ENCODE results near the gene AK2. TPM values are rescaled to one million over a fixed set of nuclear protein-coding genes. Genes with fewer than 3 reads are reported as not detected.
"Not testable (repeated sequence)": the region's sequence is repeated elsewhere in the genome, so short reads cannot be mapped to it uniquely, and the experiment has no call there.

The AK2 gene
- total RNA-seq, 1 donor from 2014 or later = 126 TPM

GRCh38 chr1:33047839-33048305 is 11.2 kb upstream of the AK2 start:
- H3K36me3 ChIP-seq (ENCODE audit: insufficient read depth, low read length) = no peaks in the 10 kb centered on the region
- H2AFZ ChIP-seq (ENCODE audit: low read depth, low read length) = no peak overlapping the region
- TF ChIP-seq EZH2 (IDR thresholded peaks at IDR 0.05; ENCODE audit: insufficient read depth, low read length) = no peak
- TF ChIP-seq CTCF (IDR thresholded peaks at IDR 0.05; ENCODE audit: insufficient read depth, low read depth, low read length) = no peak
- H3K79me2 ChIP-seq (ENCODE audit: insufficient read depth, low read length) = no peaks in the 10 kb centered on the region
- Mint-ChIP-seq H3K27ac (ENCODE audit: unreplicated experiment) (no peak overlapping the region), H3K27me3 (ENCODE audit: low read depth, unreplicated experiment) (no peaks in the 10 kb centered on the region), H3K36me3 (ENCODE audit: low read depth, unreplicated experiment) (no peaks in the 10 kb centered on the region), H3K4me3 (ENCODE audit: unreplicated experiment) (no peak overlapping the region), H3K4me1 (ENCODE audit: low read depth, unreplicated experiment) (peaks cover 27% of the 10 kb centered on the region), H3K9me3 (ENCODE audit: unreplicated experiment) (peaks cover 6% of the 10 kb centered on the region)
- FAIRE-seq (no peak), DNase-seq (ENCODE audit: low read depth) (peak; percentile 39)
- H3K27me3 ChIP-seq (ENCODE audit: insufficient read depth, low read length) = no peaks in the 10 kb centered on the region
- no peak overlapping the region for H3K4me3 ChIP-seq (ENCODE audit: insufficient read depth, low read depth, low read length)
- no peak overlapping the region for H3K9ac ChIP-seq (ENCODE audit: low read length)
- no peak overlapping the region for H3K27ac ChIP-seq (ENCODE audit: low read depth, low read length)
- peaks cover 12% of the 10 kb centered on the region for H3K4me1 ChIP-seq (ENCODE audit: insufficient read depth, low read length)
- no peak overlapping the region for H3K4me2 ChIP-seq (ENCODE audit: low read length)
- no peaks in the 10 kb centered on the region for H4K20me1 ChIP-seq (ENCODE audit: insufficient read depth, low read length)
- no peaks in the 10 kb centered on the region for H3K9me3 ChIP-seq (ENCODE audit: insufficient read depth, low read depth, low read length)

GRCh38 chr1:33047290-33047689 is 10.6 kb upstream of the AK2 start:
- H3K36me3 ChIP-seq (ENCODE audit: insufficient read depth, low read length) = no peaks in the 10 kb centered on the region
- no peaks in the 10 kb centered on the region for H3K27me3 ChIP-seq (ENCODE audit: insufficient read depth, low read length)
- peaks cover 29% of the 10 kb centered on the region for H3K4me1 Mint-ChIP-seq (ENCODE audit: low read depth, unreplicated experiment)
- H3K79me2 ChIP-seq (ENCODE audit: insufficient read depth, low read length) = no peaks in the 10 kb centered on the region
- no peaks in the 10 kb centered on the region for H3K27me3 Mint-ChIP-seq (ENCODE audit: low read depth, unreplicated experiment)
- no peak overlapping the region for H3K9ac ChIP-seq (ENCODE audit: low read length)
- no peak overlapping the region for H3K27ac Mint-ChIP-seq (ENCODE audit: unreplicated experiment)
- H3K4me3 Mint-ChIP-seq (ENCODE audit: unreplicated experiment) = no peak overlapping the region
- no peaks in the 10 kb centered on the region for H4K20me1 ChIP-seq (ENCODE audit: insufficient read depth, low read length)
- H3K9me3 ChIP-seq (ENCODE audit: insufficient read depth, low read depth, low read length) = no peaks in the 10 kb centered on the region
- H3K27ac ChIP-seq (ENCODE audit: low read depth, low read length) = no peak overlapping the region
- H3K4me1 ChIP-seq (ENCODE audit: insufficient read depth, low read length) = peaks cover 12% of the 10 kb centered on the region
- H3K4me2 ChIP-seq (ENCODE audit: low read length) = no peak overlapping the region
- no peaks in the 10 kb centered on the region for H3K36me3 Mint-ChIP-seq (ENCODE audit: low read depth, unreplicated experiment)
- peaks cover 6% of the 10 kb centered on the region for H3K9me3 Mint-ChIP-seq (ENCODE audit: unreplicated experiment)
- no peak for TF ChIP-seq EZH2 (IDR thresholded peaks at IDR 0.05; ENCODE audit: insufficient read depth, low read length)
- no peak for TF ChIP-seq CTCF (IDR thresholded peaks at IDR 0.05; ENCODE audit: insufficient read depth, low read depth, low read length)
- DNase-seq (ENCODE audit: low read depth) = no peak
- H3K4me3 ChIP-seq (ENCODE audit: insufficient read depth, low read depth, low read length) = no peak overlapping the region
- no peak for FAIRE-seq
- H2AFZ ChIP-seq (ENCODE audit: low read depth, low read length) = no peak overlapping the region

GRCh38 chr1:33046234-33046633 is 9.6 kb upstream of the AK2 start:
- not testable (repeated sequence) for H3K9me3 ChIP-seq (ENCODE audit: insufficient read depth, low read depth, low read length); H3K36me3 ChIP-seq (ENCODE audit: insufficient read depth, low read length); H3K9ac ChIP-seq (ENCODE audit: low read length); H3K27ac ChIP-seq (ENCODE audit: low read depth, low read length); H3K79me2 ChIP-seq (ENCODE audit: insufficient read depth, low read length); H3K9me3 Mint-ChIP-seq (ENCODE audit: unreplicated experiment); H2AFZ ChIP-seq (ENCODE audit: low read depth, low read length); H3K4me2 ChIP-seq (ENCODE audit: low read length); DNase-seq (ENCODE audit: low read depth); H3K4me3 ChIP-seq (ENCODE audit: insufficient read depth, low read depth, low read length); H3K36me3 Mint-ChIP-seq (ENCODE audit: low read depth, unreplicated experiment); FAIRE-seq; H3K4me3 Mint-ChIP-seq (ENCODE audit: unreplicated experiment); H4K20me1 ChIP-seq (ENCODE audit: insufficient read depth, low read length); H3K27me3 Mint-ChIP-seq (ENCODE audit: low read depth, unreplicated experiment); H3K27me3 ChIP-seq (ENCODE audit: insufficient read depth, low read length)
- Mint-ChIP-seq H3K4me1 (ENCODE audit: low read depth, unreplicated experiment) (peaks cover 29% of the 10 kb centered on the region), H3K27ac (ENCODE audit: unreplicated experiment) (peak overlapping the region; percentile 6)
- H3K4me1 ChIP-seq (ENCODE audit: insufficient read depth, low read length) = peaks cover 12% of the 10 kb centered on the region

Measured in astrocyte (in vitro differentiated cells and primary cell).